Esophagus squamous epithelium (tissue), 4 donors: ENCODE measurements around the gene SCOC.

Source experiments
- POLR2A ChIP-seq, 4 donors: fragments of 450-650 bp; IDR thresholded peaks; one replicate each; pipeline ENCODE4 v1.6.1; 2017; ENCODE audit warnings: antibody characterized with exemption in 4 of 4, mild to moderate bottlenecking in 4 of 4, moderate library complexity in 3 of 4
- TF ChIP-seq, protein P1 (sequence below), 6 experiments: fragments of 450-650 bp in 4 of 6; fragments of 200-600 bp in 2 of 6; sonication (generic) in 2 of 6; IDR thresholded peaks; one replicate each; pipeline ENCODE4 v1.5.1; 2016 to 2019; ENCODE audit warnings: antibody characterized with exemption in 6 of 6, mild to moderate bottlenecking in 4 of 6, moderate library complexity in 4 of 6

DNA sequence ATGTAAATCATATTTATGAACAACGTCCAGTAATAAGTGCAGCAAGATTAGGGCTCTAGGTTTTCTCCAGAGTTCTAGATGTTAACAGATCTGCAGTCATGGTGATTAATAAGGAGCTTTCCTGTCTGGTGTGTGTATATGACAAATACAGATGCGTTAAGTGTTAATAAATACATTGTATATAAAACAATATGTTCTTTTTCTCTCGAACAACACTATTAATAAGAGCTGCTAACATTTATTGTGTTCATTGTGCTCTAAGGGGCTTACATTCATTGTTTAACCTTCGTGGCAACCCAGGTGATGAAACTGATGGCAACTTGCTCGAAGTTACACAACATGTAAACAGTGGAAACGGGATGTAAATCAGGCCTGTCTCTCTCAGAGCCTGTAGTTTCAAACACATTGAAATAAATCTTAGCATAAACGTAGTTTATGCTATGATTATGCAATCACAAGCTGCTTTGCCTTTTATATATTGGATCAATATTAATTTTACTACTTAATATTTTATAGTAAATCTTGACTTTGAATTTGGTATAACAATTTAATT, 54.5 kb downstream of the SCOC start:
- TF ChIP-seq, protein P1, sequence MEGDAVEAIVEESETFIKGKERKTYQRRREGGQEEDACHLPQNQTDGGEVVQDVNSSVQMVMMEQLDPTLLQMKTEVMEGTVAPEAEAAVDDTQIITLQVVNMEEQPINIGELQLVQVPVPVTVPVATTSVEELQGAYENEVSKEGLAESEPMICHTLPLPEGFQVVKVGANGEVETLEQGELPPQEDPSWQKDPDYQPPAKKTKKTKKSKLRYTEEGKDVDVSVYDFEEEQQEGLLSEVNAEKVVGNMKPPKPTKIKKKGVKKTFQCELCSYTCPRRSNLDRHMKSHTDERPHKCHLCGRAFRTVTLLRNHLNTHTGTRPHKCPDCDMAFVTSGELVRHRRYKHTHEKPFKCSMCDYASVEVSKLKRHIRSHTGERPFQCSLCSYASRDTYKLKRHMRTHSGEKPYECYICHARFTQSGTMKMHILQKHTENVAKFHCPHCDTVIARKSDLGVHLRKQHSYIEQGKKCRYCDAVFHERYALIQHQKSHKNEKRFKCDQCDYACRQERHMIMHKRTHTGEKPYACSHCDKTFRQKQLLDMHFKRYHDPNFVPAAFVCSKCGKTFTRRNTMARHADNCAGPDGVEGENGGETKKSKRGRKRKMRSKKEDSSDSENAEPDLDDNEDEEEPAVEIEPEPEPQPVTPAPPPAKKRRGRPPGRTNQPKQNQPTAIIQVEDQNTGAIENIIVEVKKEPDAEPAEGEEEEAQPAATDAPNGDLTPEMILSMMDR (IDR thresholded peaks at IDR 0.05), result no peak
- no peak for TF ChIP-seq POLR2A (IDR thresholded peaks at IDR 0.05)
